ENCODE data around the gene THBS4.

DNA sequence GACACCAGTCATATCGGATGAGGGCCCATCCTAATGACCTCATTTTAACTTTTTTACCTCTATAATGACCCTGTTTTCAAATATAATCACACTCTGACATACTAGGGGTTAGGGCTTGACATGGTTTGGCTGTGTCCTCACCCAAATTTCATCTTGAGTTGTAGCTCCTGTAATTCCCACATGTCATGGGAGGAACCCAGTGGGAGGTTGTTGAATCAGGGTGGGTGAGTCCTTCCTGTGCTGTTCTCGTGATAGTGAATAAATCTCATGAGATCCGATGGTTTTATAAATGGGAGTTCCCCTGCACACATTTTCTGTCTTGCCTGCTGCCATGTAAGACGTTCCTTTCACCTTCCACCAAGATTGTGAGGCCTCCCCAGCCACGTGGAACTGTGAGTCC lies 71.8 kb downstream of the THBS4 start:
- no peak for TF ChIP-seq POLR2A (IDR thresholded peaks at IDR 0.05; ENCODE audit: low read depth, low read length)
- no peak for TF ChIP-seq TAF1 (IDR thresholded peaks at IDR 0.05; ENCODE audit: borderline replicate concordance, low read depth, low read length)
- no peak for TF ChIP-seq POLR2AphosphoS5 (IDR thresholded peaks at IDR 0.05; ENCODE audit: low read depth, low read length)

All from GM12892 (cell line).